Measurements from ENCODE around the gene SLC37A1.
"Not testable (repeated sequence)": the region's sequence is repeated elsewhere in the genome, so short reads cannot be mapped to it uniquely, and the experiment has no call there.

SLC37A1 gene

DNA sequence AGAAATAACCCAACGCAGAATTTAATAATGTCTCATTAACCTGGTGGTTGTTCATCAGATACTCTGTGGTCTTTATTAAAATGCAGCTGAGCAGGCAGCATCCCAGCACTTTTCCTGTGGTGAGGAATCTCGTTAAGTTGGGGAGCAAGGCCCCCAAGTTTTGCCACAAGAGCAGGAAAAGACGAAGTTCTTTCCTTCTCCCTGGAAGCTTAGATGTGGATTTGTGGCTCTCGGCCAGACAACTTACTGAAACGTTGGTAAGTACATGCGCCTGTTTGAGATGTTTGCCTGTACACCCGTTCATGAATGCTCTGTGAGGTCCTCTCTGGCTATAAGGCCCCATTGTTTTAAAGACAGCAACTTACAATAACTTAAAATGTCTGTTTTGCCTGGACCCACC, 105.5 kb downstream of the SLC37A1 start:
- DNase-seq (ENCODE audit: low read depth in 2 of 2): no peak

DNA sequence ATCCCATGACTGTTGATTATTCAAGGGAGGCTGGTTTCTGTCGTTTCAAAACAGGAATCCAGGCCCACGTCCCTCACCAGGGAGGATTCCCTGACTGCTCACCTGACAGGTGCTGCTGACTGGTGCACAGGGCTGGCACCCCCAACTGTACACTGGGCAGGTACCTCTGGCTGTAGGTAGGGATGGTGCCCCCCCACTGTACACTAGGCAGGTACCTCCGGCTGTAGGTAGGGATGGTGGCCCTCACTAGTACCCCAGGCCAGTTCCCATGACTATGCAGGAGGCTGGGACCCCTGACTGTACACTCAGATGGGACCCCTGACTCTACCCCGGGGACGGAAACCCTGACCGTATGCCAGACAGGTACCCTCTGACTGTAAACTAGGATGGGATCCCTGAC, 106.2 kb downstream of the SLC37A1 start:
- no peak for DNase-seq (ENCODE audit: low read depth in 2 of 2)

GRCh38 chr21:42621166-42621818, 107.6 kb downstream of the SLC37A1 start:
- no peak for DNase-seq (ENCODE audit: low read depth in 2 of 2)

GRCh38 chr21:42621819-42622177, 108.1 kb downstream of the SLC37A1 start:
- DNase-seq (ENCODE audit: low read depth in 2 of 2): no peak

GRCh38 chr21:42622284-42622683, 108.6 kb downstream of the SLC37A1 start:
- no peak for DNase-seq (ENCODE audit: low read depth in 2 of 2)

DNA sequence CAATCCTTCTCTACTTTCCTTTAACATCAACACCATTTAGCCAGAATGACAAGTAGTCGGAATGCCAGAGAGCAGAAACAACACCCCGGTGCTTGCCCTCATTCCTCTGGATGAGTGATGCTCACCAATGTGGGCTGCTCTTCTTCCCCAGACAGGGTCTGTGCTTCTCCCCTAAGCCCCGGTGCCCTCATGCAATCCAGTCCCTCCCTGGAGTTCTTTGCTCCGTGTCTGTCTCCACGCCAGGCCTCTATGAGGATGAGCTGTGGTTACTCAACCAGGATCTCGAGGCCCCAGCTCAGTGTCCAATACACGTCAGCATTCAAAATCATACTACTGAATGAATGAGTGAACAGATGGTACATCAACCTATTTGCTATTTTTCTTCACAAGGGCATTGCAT, 110.0 kb downstream of the SLC37A1 start:
- no peak for DNase-seq (ENCODE audit: low read depth in 2 of 2)

- DNase-seq (ENCODE audit: low read depth in 2 of 2): no peak
These were observed 110.6 kb downstream of the SLC37A1 start for GRCh38 chr21:42624095-42624790.

GRCh38 chr21:42624936-42625335, 111.3 kb downstream of the SLC37A1 start:
- DNase-seq (ENCODE audit: low read depth in 2 of 2): no peak

DNA sequence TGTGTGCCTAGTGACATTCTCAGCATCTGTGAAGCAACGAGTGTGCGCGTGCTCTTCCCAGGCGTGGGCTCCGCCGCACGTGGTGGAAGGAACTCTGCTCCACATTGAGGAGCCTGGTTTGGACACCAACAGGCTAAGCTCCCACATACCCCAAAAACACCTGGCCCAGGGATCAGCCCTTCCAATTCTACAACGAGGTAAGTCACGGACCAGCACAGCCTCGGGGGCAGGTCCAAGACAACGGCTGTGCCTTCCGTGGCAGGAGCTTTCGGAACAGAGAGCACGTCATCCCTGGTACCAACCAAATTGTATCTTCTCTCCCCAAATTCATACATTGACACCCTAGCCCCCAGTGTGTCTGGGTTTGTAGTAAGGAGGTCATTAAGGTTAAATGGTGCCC, 112.5 kb downstream of the SLC37A1 start:
- no peak for DNase-seq (ENCODE audit: low read depth in 2 of 2)

DNA sequence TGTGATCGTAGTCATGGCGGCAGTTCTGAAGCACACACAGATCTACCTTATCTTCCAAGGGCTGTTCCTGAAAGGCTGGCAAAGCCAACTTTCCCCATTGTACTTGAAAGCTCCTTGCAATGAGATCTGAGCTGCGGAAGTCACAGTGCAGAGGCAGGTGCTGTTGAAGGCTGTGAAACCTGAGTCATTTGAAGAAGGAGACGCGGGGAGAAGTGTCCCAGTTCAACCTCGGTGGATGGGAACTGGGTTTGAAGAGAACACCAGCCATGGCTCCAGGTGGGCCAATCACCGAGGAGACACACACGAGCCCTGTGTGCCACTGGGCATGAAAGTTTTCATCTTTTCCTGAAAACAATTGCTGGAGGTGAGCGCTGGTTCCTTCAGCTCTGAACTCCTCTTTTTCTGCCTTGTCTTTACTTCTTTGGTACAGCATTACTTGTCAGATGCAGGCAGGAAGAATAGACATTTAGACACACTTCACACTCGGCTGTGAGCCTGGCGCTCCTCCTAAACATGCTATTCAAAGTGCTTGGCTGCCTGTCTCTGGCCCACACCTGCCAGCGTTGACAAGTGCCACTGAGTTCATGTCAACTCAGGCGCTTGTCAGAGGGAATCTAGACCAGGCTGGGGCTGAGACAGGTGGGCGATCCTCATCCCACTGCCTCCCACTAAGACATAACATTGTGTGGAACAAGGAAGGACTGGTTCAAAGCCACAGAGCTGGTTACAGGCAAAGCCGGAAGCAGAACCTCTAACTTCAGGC, 114.1 kb downstream of the SLC37A1 start:
- DNase-seq (ENCODE audit: low read depth in 2 of 2): no peak

GRCh38 chr21:42628466-42629061, 114.9 kb downstream of the SLC37A1 start:
- not testable (repeated sequence) for DNase-seq (ENCODE audit: low read depth in 2 of 2)

GRCh38 chr21:42629933-42630589, 116.4 kb downstream of the SLC37A1 start:
- DNase-seq (ENCODE audit: low read depth in 2 of 2): no peak

GRCh38 chr21:42630626-42631025, 117.0 kb downstream of the SLC37A1 start:
- DNase-seq (ENCODE audit: low read depth in 2 of 2): no peak
